WTC11 (cell line): ENCODE measurements around the gene ITPK1. TPM values are rescaled to one million over a fixed set of nuclear protein-coding genes. Genes with fewer than 3 reads are reported as not detected.

ENCODE experiments used
- ATAC-seq: fragments of 200-7000 bp; cut with Tn5 transposase; 2 replicates; pipeline ENCODE4 v1.10.0; 2021; ENCODE audit warnings: mild to moderate bottlenecking, moderate library complexity
- CTCF ChIA-PET: fragments of 300-600 bp; sonication (Branson Sonifier 250); formaldehyde crosslinking; loops from one replicate; lab custom pipeline; 2021; ENCODE audit warnings: antibody characterized with exemption; lab: Charles Lee
- POLR2A ChIA-PET: fragments of 350-600 bp; sonication (Branson Sonifier 250); formaldehyde crosslinking; loops from one replicate; lab custom pipeline; 2021; ENCODE audit warnings: antibody characterized with exemption; lab: Charles Lee
- DNase-seq: peaks from one replicate; pipeline ENCODE4 v3.0.0; 2021; ENCODE audit warnings: low spot score
- H3K27ac Mint-ChIP-seq: 2 replicates; pipeline ENCODE4 v1.8.0; 2021; ENCODE audit warnings: mixed read lengths
- H3K27me3 Mint-ChIP-seq: 2 replicates; pipeline ENCODE4 v1.8.0; 2021; ENCODE audit warnings: low read depth, mild to moderate bottlenecking, moderate library complexity, mixed read lengths
- H3K36me3 Mint-ChIP-seq: 2 replicates; pipeline ENCODE4 v1.8.0; 2021; ENCODE audit warnings: mixed read lengths
- H3K4me1 Mint-ChIP-seq: 2 replicates; pipeline ENCODE4 v1.8.0; 2022; ENCODE audit warnings: mixed read lengths
- H3K4me3 Mint-ChIP-seq: 2 replicates; pipeline ENCODE4 v1.8.0; 2021; ENCODE audit warnings: mild to moderate bottlenecking, moderate library complexity, mixed read lengths
- H3K9me3 Mint-ChIP-seq: 2 replicates; pipeline ENCODE4 v1.8.0; 2021; ENCODE audit warnings: mixed read lengths
- ATF2 ChIP-seq: sonication (generic); formaldehyde crosslinking; IDR thresholded peaks from 2 replicates; pipeline ENCODE4 v1.8.1; 2022; ENCODE audit warnings: low read depth, missing genetic modification reagents, borderline replicate concordance
- CREB1 ChIP-seq: sonication (generic); formaldehyde crosslinking; IDR thresholded peaks from 2 replicates; pipeline ENCODE4 v1.8.0; 2023; ENCODE audit warnings: mild to moderate bottlenecking, missing genetic modification reagents
- CTCF ChIP-seq: fragments of 200-600 bp; IDR thresholded peaks from 2 replicates; pipeline ENCODE4 v1.8.0; 2022; ENCODE audit warnings: antibody characterized with exemption
- E2F4 ChIP-seq: sonication (generic); formaldehyde crosslinking; IDR thresholded peaks from 2 replicates; pipeline ENCODE4 v1.8.1; 2022; ENCODE audit warnings: low read depth, mild to moderate bottlenecking, moderate library complexity, missing genetic modification reagents, borderline replicate concordance
- FOXP1 ChIP-seq: sonication (generic); formaldehyde crosslinking; IDR thresholded peaks from 2 replicates; pipeline ENCODE4 v1.8.0; 2022; ENCODE audit warnings: missing genetic modification reagents, mild to moderate bottlenecking, moderate library complexity, borderline replicate concordance
- GTF2I ChIP-seq: fragments of 250-450 bp; sonication (Bioruptor Pico); conservative IDR thresholded peaks from 2 replicates; pipeline ENCODE4 v1.4.0; 2021; ENCODE audit warnings: mild to moderate bottlenecking
- NFATC4 ChIP-seq: fragments of 250-450 bp; sonication (Bioruptor Pico); IDR thresholded peaks from 2 replicates; pipeline ENCODE4 v1.9.0; 2021; ENCODE audit warnings: mild to moderate bottlenecking
- NR3C1 ChIP-seq: sonication (generic); formaldehyde crosslinking; conservative IDR thresholded peaks from 2 replicates; pipeline ENCODE4 v1.8.1; 2023; ENCODE audit warnings: low read depth, mild to moderate bottlenecking, missing genetic modification reagents
- PRDM15 ChIP-seq: sonication (generic); formaldehyde crosslinking; IDR thresholded peaks from 2 replicates; pipeline ENCODE4 v1.8.0; 2022; ENCODE audit warnings: missing genetic modification reagents
- PRRX2 ChIP-seq: fragments of 250-450 bp; sonication (Bioruptor Pico); IDR thresholded peaks from 2 replicates; pipeline ENCODE4 v1.8.0; 2021; ENCODE audit warnings: mild to moderate bottlenecking
- RELA ChIP-seq: sonication (generic); formaldehyde crosslinking; IDR thresholded peaks from 2 replicates; pipeline ENCODE4 v1.8.1; 2022; ENCODE audit warnings: missing genetic modification reagents, mild to moderate bottlenecking, borderline replicate concordance
- TEAD1 ChIP-seq: sonication (generic); formaldehyde crosslinking; IDR thresholded peaks from 2 replicates; pipeline ENCODE4 v1.8.0; 2022; ENCODE audit warnings: mild to moderate bottlenecking, missing genetic modification reagents
- USF1 ChIP-seq: sonication (generic); formaldehyde crosslinking; IDR thresholded peaks from 2 replicates; pipeline ENCODE4 v1.8.0; 2022; ENCODE audit warnings: mild to moderate bottlenecking, missing genetic modification reagents
- USF2 ChIP-seq: sonication (generic); formaldehyde crosslinking; IDR thresholded peaks from 2 replicates; pipeline ENCODE4 v1.8.1; 2023; ENCODE audit warnings: mild to moderate bottlenecking, missing genetic modification reagents, moderate library complexity
- ZBTB43 ChIP-seq: sonication (generic); formaldehyde crosslinking; IDR thresholded peaks from 2 replicates; pipeline ENCODE4 v1.8.1; 2023; ENCODE audit warnings: mild to moderate bottlenecking, missing genetic modification reagents
- ZNF121 ChIP-seq: sonication (generic); formaldehyde crosslinking; IDR thresholded peaks from 2 replicates; pipeline ENCODE4 v1.8.0; 2023; ENCODE audit warnings: missing genetic modification reagents
- ZNF512 ChIP-seq: sonication (generic); formaldehyde crosslinking; IDR thresholded peaks from 2 replicates; pipeline ENCODE4 v1.8.1; 2022; ENCODE audit warnings: missing genetic modification reagents, borderline replicate concordance
- ZNF532 ChIP-seq: fragments of 250-450 bp; sonication (Bioruptor Pico); IDR thresholded peaks from 2 replicates; pipeline ENCODE4 v1.9.0; 2021; ENCODE audit warnings: mild to moderate bottlenecking, borderline replicate concordance
- total RNA-seq: library from RNA; stranded (reverse); gene quantifications from 3 replicates; pipeline ENCODE4 v1.2.3, GENCODE V29; 2021

ITPK1 gene
- total RNA-seq, 1 experiment from 2014 or later = 144 TPM

- H3K27me3 Mint-ChIP-seq = no peaks in the 10 kb centered on the region
- peak; percentile 84 for DNase-seq
- H3K27ac Mint-ChIP-seq = peak overlapping the region; percentile 39; the same call in 1 of the 2 replicates
- peaks cover 22% of the 10 kb centered on the region for H3K36me3 Mint-ChIP-seq
- ATAC-seq = peak; percentile 91
- H3K9me3 Mint-ChIP-seq = no peaks in the 10 kb centered on the region
- ChIA-PET CTCF (interaction anchor here (0.5 to 3.2 kb wide), 56 partner anchors 8 to 1149 kb away, joined by 3 to 37 read pairs (median 4); partner anchors contain the start of genes GON7, LYSET, MOAP1 and UBR7), POLR2A (no interaction called here)
- H3K4me3 Mint-ChIP-seq = no peak overlapping the region
- H3K4me1 Mint-ChIP-seq = peaks cover 11% of the 10 kb centered on the region
- TF ChIP-seq NFATC4 (CRISPR knock-in tag) (no peak), USF1 (peak; percentile 73; the same call in 1 of the 2 replicates), CREB1 (CRISPR knock-in tag) (no peak), ZNF512 (CRISPR knock-in tag) (no peak), RELA (CRISPR knock-in tag) (no peak), USF2 (CRISPR knock-in tag) (peak; percentile 77), FOXP1 (CRISPR knock-in tag) (no peak), GTF2I (no peak), ZNF532 (CRISPR knock-in tag) (no peak), NR3C1 (no peak), CTCF (peak; percentile 97), E2F4 (CRISPR knock-in tag) (no peak), PRDM15 (CRISPR knock-in tag) (no peak), ZNF121 (CRISPR knock-in tag) (no peak), ZBTB43 (CRISPR knock-in tag) (no peak), TEAD1 (peak; percentile 47; the same call in 1 of the 2 replicates), PRRX2 (CRISPR knock-in tag) (no peak), ATF2 (CRISPR knock-in tag) (no peak)
Measured at GRCh38 chr14:92951912-92952471, 163.7 kb downstream of the ITPK1 start.
